IMR-90 (cell line): Measurements from ENCODE around the gene GPC6. TPM values are rescaled to one million over a fixed set of nuclear protein-coding genes. Genes with fewer than 3 reads are reported as not detected.

Experiments
- ATAC-seq: fragments of 200-7000 bp; cut with Tn5 transposase; 2 replicates; pipeline ENCODE4 v1.9.1; 2020; ENCODE audit warnings: low read depth, mild to moderate bottlenecking, moderate library complexity
- BruUV-seq: library from RNA; stranded (reverse); fragments of 400-500 nt; replicated peaks from 2 replicates; lab custom pipeline; 2021; lab: Mats Ljungman, UMichigan
- CTCF ChIA-PET: fragments of 300-600 bp; formaldehyde crosslinking; extraction: SDS; loops from one replicate; lab custom pipeline; 2021; ENCODE audit warnings: antibody characterized with exemption; lab: Yijun Ruan, JAX
- POLR2A ChIA-PET: fragments of 300-600 bp; sonication (Branson Sonifier 250); formaldehyde crosslinking; loops from one replicate; lab custom pipeline; 2022; ENCODE audit warnings: antibody characterized with exemption; ENCODE audit not compliant: unreplicated experiment; lab: Charles Lee
- DNase-seq: peaks from one replicate; pipeline ENCODE4 v3.0.0; 2013
- H2AFZ ChIP-seq: replicated peaks from 2 replicates; pipeline ENCODE3; 2013; ENCODE audit warnings: low read length, mild to moderate bottlenecking; ENCODE audit not compliant: poor library complexity
- H2AK5ac ChIP-seq: 2 replicates; pipeline ENCODE4 v1.6.1; 2013; ENCODE audit warnings: low read depth, low read length, inconsistent platforms
- H2AK9ac ChIP-seq: replicated peaks from 2 replicates; pipeline ENCODE3; 2013; ENCODE audit warnings: mild to moderate bottlenecking, low read depth, low read length, moderate library complexity; ENCODE audit not compliant: poor library complexity
- H2BK120ac ChIP-seq: 2 replicates; pipeline ENCODE4 v1.6.1; 2013; ENCODE audit warnings: low read depth, low read length, inconsistent platforms
- H2BK15ac ChIP-seq: 3 replicates; pipeline ENCODE4 v1.6.1; 2013; ENCODE audit warnings: low read depth, low read length, inconsistent platforms
- H2BK20ac ChIP-seq: 2 replicates; pipeline ENCODE4 v1.6.1; 2013; ENCODE audit warnings: low read depth, mild to moderate bottlenecking, inconsistent platforms, low read length, moderate library complexity
- H2BK5ac ChIP-seq: 2 replicates; pipeline ENCODE4 v1.6.1; 2013; ENCODE audit warnings: mild to moderate bottlenecking, low read depth, low read length, inconsistent platforms; ENCODE audit not compliant: poor library complexity, severe bottlenecking
- H3K14ac ChIP-seq: replicated peaks from 2 replicates; pipeline ENCODE4 v1.6.1; 2013; ENCODE audit warnings: low read depth, low read length, inconsistent platforms
- H3K18ac ChIP-seq: 2 replicates; pipeline ENCODE4 v1.6.1; 2013; ENCODE audit warnings: low read depth, low read length, control low read depth
- H3K23ac ChIP-seq: 2 replicates; pipeline ENCODE4 v1.6.1; 2013; ENCODE audit warnings: low read depth, low read length, inconsistent platforms
- H3K27ac ChIP-seq: 2 replicates; pipeline ENCODE4 v1.5.1; 2013; ENCODE audit warnings: mild to moderate bottlenecking, control low read depth, low read length; ENCODE audit not compliant: insufficient read depth
- H3K27me3 ChIP-seq: 2 replicates; pipeline ENCODE4 v1.6.1; 2013; ENCODE audit warnings: low read length; ENCODE audit not compliant: control insufficient read depth, insufficient read depth
- H3K36me3 ChIP-seq: 2 replicates; pipeline ENCODE4 v1.6.1; 2013; ENCODE audit warnings: low read length, mixed read lengths; ENCODE audit not compliant: control insufficient read depth, insufficient read depth
- H3K4ac ChIP-seq: 2 replicates; pipeline ENCODE4 v1.6.1; 2013; ENCODE audit warnings: low read depth, low read length, inconsistent platforms
- H3K4me1 ChIP-seq: 2 replicates; pipeline ENCODE4 v1.6.1; 2013; ENCODE audit warnings: low read length, mixed read lengths; ENCODE audit not compliant: control insufficient read depth, insufficient read depth
- H3K4me2 ChIP-seq: 2 replicates; pipeline ENCODE4 v1.6.1; 2013; ENCODE audit warnings: low read depth, mild to moderate bottlenecking, control low read depth, low read length, moderate library complexity
- H3K4me3 ChIP-seq: 2 replicates; pipeline ENCODE4 v1.5.1; 2013; ENCODE audit warnings: low read depth, mild to moderate bottlenecking, control low read depth, low read length, moderate library complexity; ENCODE audit not compliant: insufficient read depth
- H3K56ac ChIP-seq: 2 replicates; pipeline ENCODE4 v1.6.1; 2013; ENCODE audit warnings: low read length, inconsistent platforms; ENCODE audit not compliant: insufficient read depth; ENCODE audit errors: extremely low read depth
- H3K79me1 ChIP-seq, 2 experiments: 2 replicates each; pipeline ENCODE4 v1.6.1; 2013; ENCODE audit warnings: low read length in 2 of 2, inconsistent platforms in 1 of 2, low read depth in 1 of 2
- H3K9ac ChIP-seq: 2 replicates; pipeline ENCODE4 v1.6.1; 2013; ENCODE audit warnings: low read depth, low read length, control low read depth
- H3K9me1 ChIP-seq: 2 replicates; pipeline ENCODE4 v1.6.1; 2013; ENCODE audit warnings: low read length, inconsistent platforms; ENCODE audit not compliant: insufficient read depth
- H3K9me3 ChIP-seq: 2 replicates; pipeline ENCODE4 v1.6.1; 2013; ENCODE audit warnings: low read length; ENCODE audit not compliant: control insufficient read depth, insufficient read depth
- H4K20me1 ChIP-seq: 2 replicates; pipeline ENCODE4 v1.6.1; 2013; ENCODE audit warnings: low read length, inconsistent platforms; ENCODE audit not compliant: insufficient read depth
- H4K5ac ChIP-seq: 2 replicates; pipeline ENCODE4 v1.6.1; 2013; ENCODE audit warnings: mild to moderate bottlenecking, low read depth, low read length, control low read depth
- H4K8ac ChIP-seq, 2 experiments: 2 replicates each; pipeline ENCODE4 v1.6.1; 2013; ENCODE audit warnings: low read depth in 2 of 2, low read length in 2 of 2, control low read depth in 1 of 2, inconsistent platforms in 1 of 2
- H4K91ac ChIP-seq: 2 replicates; pipeline ENCODE4 v1.6.1; 2013; ENCODE audit warnings: low read depth, low read length, inconsistent platforms; ENCODE audit not compliant: insufficient read depth
- BHLHE40 ChIP-seq: fragments of 150-350 bp; IDR thresholded peaks from 2 replicates; pipeline ENCODE4 v1.6.1; 2016; ENCODE audit warnings: mild to moderate bottlenecking, low read depth, low read length
- CEBPB ChIP-seq: IDR thresholded peaks from 2 replicates; pipeline ENCODE4 v1.6.1; 2012; ENCODE audit warnings: low read depth, low read length, improper control_type of control experiment
- CHD1 ChIP-seq: IDR thresholded peaks from 2 replicates; pipeline ENCODE4 v1.6.1; 2012; ENCODE audit warnings: low read depth, low read length, improper control_type of control experiment
- FOS ChIP-seq: fragments of 150-350 bp; IDR thresholded peaks from 2 replicates; pipeline ENCODE4 v1.6.1; 2016; ENCODE audit warnings: low read depth, low read length
- MAFK ChIP-seq: IDR thresholded peaks from 2 replicates; pipeline ENCODE4 v1.6.1; 2012; ENCODE audit warnings: low read depth, low read length, improper control_type of control experiment
- MAZ ChIP-seq: IDR thresholded peaks from 2 replicates; pipeline ENCODE4 v1.6.1; 2012; ENCODE audit warnings: low read depth, mild to moderate bottlenecking, low read length, improper control_type of control experiment, moderate library complexity, borderline replicate concordance
- MXI1 ChIP-seq: IDR thresholded peaks from 2 replicates; pipeline ENCODE4 v1.6.1; 2012; ENCODE audit warnings: low read depth, mild to moderate bottlenecking, low read length, moderate library complexity, borderline replicate concordance
- NFE2L2 ChIP-seq: fragments of 150-350 bp; IDR thresholded peaks from 2 replicates; pipeline ENCODE4 v1.6.1; 2016; ENCODE audit warnings: low read depth, mild to moderate bottlenecking, low read length
- POLR2A ChIP-seq: IDR thresholded peaks from 2 replicates; pipeline ENCODE4 v1.6.1; 2012; ENCODE audit warnings: mild to moderate bottlenecking, low read depth, low read length
- RAD21 ChIP-seq: IDR thresholded peaks from 2 replicates; pipeline ENCODE4 v1.6.1; 2012; ENCODE audit warnings: low read length, improper control_type of control experiment
- RCOR1 ChIP-seq: IDR thresholded peaks from 2 replicates; pipeline ENCODE4 v1.6.1; 2012; ENCODE audit warnings: mild to moderate bottlenecking, low read length, improper control_type of control experiment; ENCODE audit not compliant: insufficient replicate concordance
- RFX5 ChIP-seq: IDR thresholded peaks from 2 replicates; pipeline ENCODE4 v1.8.0; 2012; ENCODE audit warnings: low read depth, mild to moderate bottlenecking, low read length, moderate library complexity
- SMC3 ChIP-seq: fragments of 150-350 bp; IDR thresholded peaks from 2 replicates; pipeline ENCODE4 v1.6.1; 2016; ENCODE audit warnings: low read depth, mild to moderate bottlenecking, antibody characterized with exemption, low read length, moderate library complexity
- WGBS, 2 experiments: methylation state at CpG; one replicate each; pipeline versions ENCODE4 v1.1.5 to v1.1.7; 2013; ENCODE audit warnings: missing lambda C conversion rate in 2 of 2; ENCODE audit not compliant: insufficient read length in 1 of 2; ENCODE audit errors: extremely low coverage in 2 of 2; 5-methylcytosine and 5-hydroxymethylcytosine counted together
- dilution Hi-C: fragments of 300-500 bp; cut with HindIII; formaldehyde crosslinking; loops from one replicate; pipeline ENCODE4 v1.14.3; 2018; ENCODE audit warnings: low sequenced_read_pairs; ENCODE audit not compliant: unreplicated experiment
- in situ Hi-C: fragments of 300-500 bp; cut with MboI; formaldehyde crosslinking; loops from 3 replicates; pipeline ENCODE4 v1.14.3; 2019; ENCODE audit warnings: low sequenced_read_pairs, inconsistent platforms, mixed read lengths
- intact Hi-C: fragments of 100-400 bp; cut with micrococcal nuclease; formaldehyde crosslinking; loops from 2 replicates; pipeline ENCODE4 v1.10.0; 2022
- polyA plus RNA-seq, 3 experiments: library from polyadenylated mRNA; depleted of rRNA; stranded (reverse); fragments of >200 nt; gene quantifications; 2 replicates each; pipeline ENCODE4 v1.2.3, GENCODE V29; 2012; ENCODE audit warnings: low replicate concordance in 1 of 3
- total RNA-seq: library from RNA; depleted of rRNA; stranded (reverse); fragments of >200 nt; gene quantifications from 2 replicates; pipeline ENCODE4 v1.2.3, GENCODE V29; 2012
- TF ChIP-seq, protein P1 (sequence below): fragments of 150-350 bp; IDR thresholded peaks from 2 replicates; pipeline ENCODE4 v1.6.1; 2017; ENCODE audit warnings: mild to moderate bottlenecking, antibody characterized with exemption, low read length, low read depth
- TF ChIP-seq, protein P2 (sequence below): conservative IDR thresholded peaks from 2 replicates; pipeline ENCODE4 v1.5.1; 2012; ENCODE audit warnings: mild to moderate bottlenecking, low read depth, low read length, improper control_type of control experiment
- TF ChIP-seq, protein P3 (sequence below): fragments of 150-350 bp; IDR thresholded peaks from 2 replicates; pipeline ENCODE4 v1.6.1; 2016; ENCODE audit warnings: low read depth, mild to moderate bottlenecking, low read length, moderate library complexity, borderline replicate concordance

GPC6 gene
- total and polyA plus RNA-seq, 2 of the 4 experiments (the other 2 are of a cell fraction): 14.9 to 39.4 TPM

DNA sequence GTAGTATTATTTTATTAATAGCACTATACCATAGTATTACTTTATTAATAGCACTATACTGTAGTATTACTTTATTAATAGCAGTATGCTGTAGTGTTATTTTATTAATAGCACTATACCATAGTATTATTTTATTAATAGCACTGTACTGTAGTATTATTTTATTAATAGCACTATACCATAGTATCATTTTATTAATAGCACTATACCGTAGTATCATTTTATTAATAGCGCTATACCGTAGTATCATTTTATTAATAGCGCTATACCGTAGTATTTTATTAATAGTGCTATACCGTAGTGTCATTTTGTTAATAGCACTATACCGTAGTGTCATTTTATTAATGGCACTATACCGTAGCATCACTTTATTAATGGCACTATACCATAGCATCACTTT is 191.8 kb downstream of the GPC6 start:
- H4K20me1 ChIP-seq: no peaks in the 10 kb centered on the region
- H2AK9ac ChIP-seq: no peak overlapping the region
- DNase-seq (no peak), ATAC-seq (no peak)
- no peak overlapping the region for H2BK15ac ChIP-seq
- H3K23ac ChIP-seq: no peak overlapping the region
- no peak overlapping the region for H3K4me3 ChIP-seq
- H3K27me3 ChIP-seq: no peaks in the 10 kb centered on the region
- no peaks in the 10 kb centered on the region for H3K36me3 ChIP-seq
- no peak overlapping the region for H2BK120ac ChIP-seq
- no peak overlapping the region for H3K4ac ChIP-seq
- H3K18ac ChIP-seq: no peak overlapping the region
- H3K4me2 ChIP-seq: no peak overlapping the region
- no peak overlapping the region for H3K56ac ChIP-seq
- no peak overlapping the region for H2AK5ac ChIP-seq
- H3K14ac ChIP-seq: no peak overlapping the region
- ChIA-PET CTCF (no interaction called here), POLR2A (no interaction called here)
- intact Hi-C loops: no loop called here
- no CpG with 5 or more reads among the region's 8 CpGs for WGBS, 2 experiments
- no peaks in the 10 kb centered on the region for H3K9me3 ChIP-seq
- H3K9me1 ChIP-seq: no peaks in the 10 kb centered on the region
- no peak overlapping the region for H2BK20ac ChIP-seq
- in situ Hi-C loops: no loop called here
- no peaks in the 10 kb centered on the region; the same call in 1 of the 2 replicates for H3K4me1 ChIP-seq
- H3K9ac ChIP-seq: no peak overlapping the region
- no peak overlapping the region for H4K8ac ChIP-seq
- BruUV-seq: no TSS peak
- H2BK5ac ChIP-seq: no peak overlapping the region
- no peak overlapping the region for H4K91ac ChIP-seq
- dilution Hi-C loops: no loop called here
- no peaks in the 10 kb centered on the region; a peak in 1 of 4 replicates for H3K79me1 ChIP-seq
- TF ChIP-seq SMC3: no peak
- no peak for TF ChIP-seq FOS
- no peak for TF ChIP-seq NFE2L2
- TF ChIP-seq CHD1: no peak
- TF ChIP-seq RCOR1: no peak
- TF ChIP-seq MAZ: no peak
- TF ChIP-seq BHLHE40: no peak
- no peak for TF ChIP-seq RAD21
- no peak for TF ChIP-seq POLR2A
- no peak for TF ChIP-seq MXI1
- no peak for TF ChIP-seq MAFK
- TF ChIP-seq RFX5: no peak
- TF ChIP-seq, protein P1, sequence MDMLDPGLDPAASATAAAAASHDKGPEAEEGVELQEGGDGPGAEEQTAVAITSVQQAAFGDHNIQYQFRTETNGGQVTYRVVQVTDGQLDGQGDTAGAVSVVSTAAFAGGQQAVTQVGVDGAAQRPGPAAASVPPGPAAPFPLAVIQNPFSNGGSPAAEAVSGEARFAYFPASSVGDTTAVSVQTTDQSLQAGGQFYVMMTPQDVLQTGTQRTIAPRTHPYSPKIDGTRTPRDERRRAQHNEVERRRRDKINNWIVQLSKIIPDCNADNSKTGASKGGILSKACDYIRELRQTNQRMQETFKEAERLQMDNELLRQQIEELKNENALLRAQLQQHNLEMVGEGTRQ: no peak
- TF ChIP-seq, protein P2, sequence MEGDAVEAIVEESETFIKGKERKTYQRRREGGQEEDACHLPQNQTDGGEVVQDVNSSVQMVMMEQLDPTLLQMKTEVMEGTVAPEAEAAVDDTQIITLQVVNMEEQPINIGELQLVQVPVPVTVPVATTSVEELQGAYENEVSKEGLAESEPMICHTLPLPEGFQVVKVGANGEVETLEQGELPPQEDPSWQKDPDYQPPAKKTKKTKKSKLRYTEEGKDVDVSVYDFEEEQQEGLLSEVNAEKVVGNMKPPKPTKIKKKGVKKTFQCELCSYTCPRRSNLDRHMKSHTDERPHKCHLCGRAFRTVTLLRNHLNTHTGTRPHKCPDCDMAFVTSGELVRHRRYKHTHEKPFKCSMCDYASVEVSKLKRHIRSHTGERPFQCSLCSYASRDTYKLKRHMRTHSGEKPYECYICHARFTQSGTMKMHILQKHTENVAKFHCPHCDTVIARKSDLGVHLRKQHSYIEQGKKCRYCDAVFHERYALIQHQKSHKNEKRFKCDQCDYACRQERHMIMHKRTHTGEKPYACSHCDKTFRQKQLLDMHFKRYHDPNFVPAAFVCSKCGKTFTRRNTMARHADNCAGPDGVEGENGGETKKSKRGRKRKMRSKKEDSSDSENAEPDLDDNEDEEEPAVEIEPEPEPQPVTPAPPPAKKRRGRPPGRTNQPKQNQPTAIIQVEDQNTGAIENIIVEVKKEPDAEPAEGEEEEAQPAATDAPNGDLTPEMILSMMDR: no peak
- TF ChIP-seq CEBPB: no peak
- TF ChIP-seq, protein P3, sequence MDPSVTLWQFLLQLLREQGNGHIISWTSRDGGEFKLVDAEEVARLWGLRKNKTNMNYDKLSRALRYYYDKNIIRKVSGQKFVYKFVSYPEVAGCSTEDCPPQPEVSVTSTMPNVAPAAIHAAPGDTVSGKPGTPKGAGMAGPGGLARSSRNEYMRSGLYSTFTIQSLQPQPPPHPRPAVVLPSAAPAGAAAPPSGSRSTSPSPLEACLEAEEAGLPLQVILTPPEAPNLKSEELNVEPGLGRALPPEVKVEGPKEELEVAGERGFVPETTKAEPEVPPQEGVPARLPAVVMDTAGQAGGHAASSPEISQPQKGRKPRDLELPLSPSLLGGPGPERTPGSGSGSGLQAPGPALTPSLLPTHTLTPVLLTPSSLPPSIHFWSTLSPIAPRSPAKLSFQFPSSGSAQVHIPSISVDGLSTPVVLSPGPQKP: no peak
- no peak overlapping the region for H3K27ac ChIP-seq
- H4K5ac ChIP-seq: no peak overlapping the region
- no peak overlapping the region for H2AFZ ChIP-seq
